SIG-M5 (cell line): Measurements from ENCODE around the gene FALEC.
"Not testable (repeated sequence)": the region's sequence is repeated elsewhere in the genome, so short reads cannot be mapped to it uniquely, and the experiment has no call there.

Source experiments
- DNase-seq: peaks from one replicate; lab custom pipeline; 2025; lab: John Stamatoyannopoulos, UW

The FALEC gene

GRCh38 chr1:150558761-150559655, 43.5 kb downstream of the FALEC start:
- no peak for DNase-seq

GRCh38 chr1:150559656-150560010, 44.1 kb downstream of the FALEC start:
- DNase-seq, result no peak

GRCh38 chr1:150560011-150560438, 44.5 kb downstream of the FALEC start:
- DNase-seq, result no peak

- no peak for DNase-seq
These were observed 45.2 kb downstream of the FALEC start for GRCh38 chr1:150560576-150561253.

- no peak for DNase-seq
These were observed 45.9 kb downstream of the FALEC start for GRCh38 chr1:150561254-150561973.

- no peak for DNase-seq
These were observed 46.5 kb downstream of the FALEC start for GRCh38 chr1:150561974-150562445.

- DNase-seq, result no peak
These were observed 47.1 kb downstream of the FALEC start for GRCh38 chr1:150562446-150563339.

GRCh38 chr1:150563340-150564038, 47.9 kb downstream of the FALEC start:
- DNase-seq, result no peak

- DNase-seq, result no peak
These were observed 48.8 kb downstream of the FALEC start for GRCh38 chr1:150564051-150564991.

GRCh38 chr1:150565240-150565991, 49.9 kb downstream of the FALEC start:
- not testable (repeated sequence) for DNase-seq

GRCh38 chr1:150566589-150567340, 51.2 kb downstream of the FALEC start:
- DNase-seq, result no peak

- no peak for DNase-seq
These were observed 51.8 kb downstream of the FALEC start for GRCh38 chr1:150567341-150567716.

- DNase-seq, result no peak
These were observed 52.4 kb downstream of the FALEC start for GRCh38 chr1:150567717-150568593.

GRCh38 chr1:150568594-150568966, 53.0 kb downstream of the FALEC start:
- no peak for DNase-seq

GRCh38 chr1:150572918-150573647, 57.5 kb downstream of the FALEC start:
- no peak for DNase-seq

- not testable (repeated sequence) for DNase-seq
These were observed 58.1 kb downstream of the FALEC start for GRCh38 chr1:150573648-150574071.
